ENCODE results near the gene HDAC10.

Gene HDAC10

GRCh38 chr22:50215297-50216054, 35.6 kb downstream of the HDAC10 start:
- TF ChIP-seq CTCF (IDR thresholded peaks at IDR 0.05; ENCODE audit: low read depth, low read length): no peak
- DNase-seq (ENCODE audit: extremely low read depth, low read depth): no peak

GRCh38 chr22:50213263-50213662, 37.8 kb downstream of the HDAC10 start:
- TF ChIP-seq CTCF (IDR thresholded peaks at IDR 0.05; ENCODE audit: low read depth, low read length): no peak
- no peak for DNase-seq (ENCODE audit: extremely low read depth, low read depth)

- TF ChIP-seq CTCF (IDR thresholded peaks at IDR 0.05; ENCODE audit: low read depth, low read length): no peak
- no peak for DNase-seq (ENCODE audit: extremely low read depth, low read depth)
Observed at GRCh38 chr22:50211147-50211546, 39.9 kb downstream of the HDAC10 start.

GRCh38 chr22:50210378-50211139, 40.5 kb downstream of the HDAC10 start:
- no peak for TF ChIP-seq CTCF (IDR thresholded peaks at IDR 0.05; ENCODE audit: low read depth, low read length)

GRCh38 chr22:50209893-50210292, 41.2 kb downstream of the HDAC10 start:
- DNase-seq (ENCODE audit: extremely low read depth, low read depth): peak; percentile 28

More at GRCh38 chr22:50210378-50211139, 40.5 kb downstream of the HDAC10 start:
- DNase-seq (ENCODE audit: extremely low read depth, low read depth): no peak

GRCh38 chr22:50208939-50209892, 41.8 kb downstream of the HDAC10 start:
- no peak for DNase-seq (ENCODE audit: extremely low read depth, low read depth)
- no peak for TF ChIP-seq CTCF (IDR thresholded peaks at IDR 0.05; ENCODE audit: low read depth, low read length)

More at GRCh38 chr22:50209893-50210292, 41.2 kb downstream of the HDAC10 start:
- TF ChIP-seq CTCF (IDR thresholded peaks at IDR 0.05; ENCODE audit: low read depth, low read length): peak; percentile 91

Data from AG09319 (cell line).